ENCODE data around the gene ADAM12. TPM values are rescaled to one million over a fixed set of nuclear protein-coding genes. Genes with fewer than 3 reads are reported as not detected.

ADAM12 gene
- total RNA-seq, 1 donor from 2014 or later, result 100 TPM

DNA sequence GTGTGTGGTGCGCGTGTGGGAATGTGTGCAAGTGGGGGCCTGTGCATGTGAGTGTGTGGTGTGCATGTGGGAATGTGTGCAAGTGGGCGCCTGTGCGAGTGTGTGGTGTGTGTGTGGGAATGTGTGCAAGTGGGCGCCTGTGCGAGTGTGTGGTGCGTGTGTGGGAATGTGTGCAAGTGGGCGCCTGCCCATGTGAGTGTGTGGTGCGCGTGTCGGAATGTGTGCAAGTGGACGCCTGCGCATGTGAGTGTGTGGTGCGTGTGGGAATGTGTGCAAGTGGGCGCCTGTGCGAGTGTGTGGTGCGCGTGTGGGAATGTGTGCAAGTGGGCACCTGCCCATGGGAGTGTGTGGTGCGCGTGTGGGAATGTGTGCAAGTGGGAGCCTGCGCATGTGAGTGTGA is 259.7 kb downstream of the ADAM12 start:
- DNase-seq (ENCODE audit: low read depth) (no peak), FAIRE-seq (no peak)
- Histone ChIP-seq H3K9me3 (ENCODE audit: insufficient read depth, low read depth, low read length) (no peaks in the 10 kb centered on the region), H3K4me2 (ENCODE audit: low read length) (no peak overlapping the region), H3K27ac (ENCODE audit: low read depth, low read length) (no peak overlapping the region), H2AFZ (ENCODE audit: low read depth, low read length) (no peak overlapping the region), H3K4me1 (ENCODE audit: insufficient read depth, low read length) (peaks cover under 1% of the 10 kb centered on the region), H3K79me2 (ENCODE audit: insufficient read depth, low read length) (peaks cover 5% of the 10 kb centered on the region), H3K36me3 (ENCODE audit: insufficient read depth, low read length) (peaks cover 21% of the 10 kb centered on the region), H4K20me1 (ENCODE audit: insufficient read depth, low read length) (no peaks in the 10 kb centered on the region), H3K4me3 (ENCODE audit: insufficient read depth, low read depth, low read length) (no peak overlapping the region), H3K27me3 (ENCODE audit: insufficient read depth, low read length) (no peaks in the 10 kb centered on the region), H3K9ac (ENCODE audit: low read length) (no peak overlapping the region)
- Mint-ChIP-seq H3K4me3 (ENCODE audit: unreplicated experiment) (no peak overlapping the region), H3K4me1 (ENCODE audit: low read depth, unreplicated experiment) (peaks cover 5% of the 10 kb centered on the region), H3K36me3 (ENCODE audit: low read depth, unreplicated experiment) (peaks cover 26% of the 10 kb centered on the region), H3K27ac (ENCODE audit: unreplicated experiment) (no peak overlapping the region), H3K9me3 (ENCODE audit: unreplicated experiment) (no peaks in the 10 kb centered on the region), H3K27me3 (ENCODE audit: low read depth, unreplicated experiment) (no peaks in the 10 kb centered on the region)
- TF ChIP-seq, protein P1, sequence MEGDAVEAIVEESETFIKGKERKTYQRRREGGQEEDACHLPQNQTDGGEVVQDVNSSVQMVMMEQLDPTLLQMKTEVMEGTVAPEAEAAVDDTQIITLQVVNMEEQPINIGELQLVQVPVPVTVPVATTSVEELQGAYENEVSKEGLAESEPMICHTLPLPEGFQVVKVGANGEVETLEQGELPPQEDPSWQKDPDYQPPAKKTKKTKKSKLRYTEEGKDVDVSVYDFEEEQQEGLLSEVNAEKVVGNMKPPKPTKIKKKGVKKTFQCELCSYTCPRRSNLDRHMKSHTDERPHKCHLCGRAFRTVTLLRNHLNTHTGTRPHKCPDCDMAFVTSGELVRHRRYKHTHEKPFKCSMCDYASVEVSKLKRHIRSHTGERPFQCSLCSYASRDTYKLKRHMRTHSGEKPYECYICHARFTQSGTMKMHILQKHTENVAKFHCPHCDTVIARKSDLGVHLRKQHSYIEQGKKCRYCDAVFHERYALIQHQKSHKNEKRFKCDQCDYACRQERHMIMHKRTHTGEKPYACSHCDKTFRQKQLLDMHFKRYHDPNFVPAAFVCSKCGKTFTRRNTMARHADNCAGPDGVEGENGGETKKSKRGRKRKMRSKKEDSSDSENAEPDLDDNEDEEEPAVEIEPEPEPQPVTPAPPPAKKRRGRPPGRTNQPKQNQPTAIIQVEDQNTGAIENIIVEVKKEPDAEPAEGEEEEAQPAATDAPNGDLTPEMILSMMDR (IDR thresholded peaks at IDR 0.05; ENCODE audit: insufficient read depth, low read depth, low read length), result no peak
- no peak for TF ChIP-seq EZH2 (IDR thresholded peaks at IDR 0.05; ENCODE audit: insufficient read depth, low read length)

- no peak for FAIRE-seq
- no peak for DNase-seq (ENCODE audit: low read depth)
- no peaks in the 10 kb centered on the region for H3K27me3 Mint-ChIP-seq (ENCODE audit: low read depth, unreplicated experiment)
These were observed 260.7 kb downstream of the ADAM12 start for GRCh38 chr10:126127481-126128029.

DNA sequence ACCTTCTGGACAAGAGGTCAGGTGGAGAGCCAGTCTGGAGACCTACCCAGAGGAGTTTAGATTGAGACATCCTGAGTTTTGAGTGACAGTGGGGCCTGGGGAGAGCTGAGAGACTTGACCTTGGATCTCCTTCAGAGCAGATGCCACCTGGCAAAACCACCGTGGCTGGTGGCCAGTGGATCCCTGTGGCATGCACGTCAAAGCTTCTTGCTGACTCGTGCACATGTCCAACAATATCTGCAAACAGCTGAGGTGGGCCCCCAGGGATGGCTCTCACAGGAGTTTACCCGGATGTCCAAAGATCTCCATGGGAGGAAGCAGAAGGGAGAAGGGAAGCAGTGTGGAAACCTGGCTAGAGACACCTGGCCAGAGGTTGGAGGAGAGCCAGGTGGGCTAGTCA is 261.4 kb downstream of the ADAM12 start:
- Mint-ChIP-seq H3K27ac (ENCODE audit: unreplicated experiment) (no peak overlapping the region), H3K4me3 (ENCODE audit: unreplicated experiment) (no peak overlapping the region), H3K4me1 (ENCODE audit: low read depth, unreplicated experiment) (peaks cover 5% of the 10 kb centered on the region), H3K36me3 (ENCODE audit: low read depth, unreplicated experiment) (peaks cover 19% of the 10 kb centered on the region), H3K27me3 (ENCODE audit: low read depth, unreplicated experiment) (no peaks in the 10 kb centered on the region), H3K9me3 (ENCODE audit: unreplicated experiment) (no peaks in the 10 kb centered on the region)
- H3K79me2 ChIP-seq (ENCODE audit: insufficient read depth, low read length), result peaks cover 5% of the 10 kb centered on the region
- TF ChIP-seq, protein P1 (IDR thresholded peaks at IDR 0.05; ENCODE audit: insufficient read depth, low read depth, low read length), result no peak
- no peak for TF ChIP-seq EZH2 (IDR thresholded peaks at IDR 0.05; ENCODE audit: insufficient read depth, low read length)
- no peak overlapping the region for H3K27ac ChIP-seq (ENCODE audit: low read depth, low read length)
- no peak overlapping the region for H3K4me3 ChIP-seq (ENCODE audit: insufficient read depth, low read depth, low read length)
- no peak overlapping the region for H3K4me2 ChIP-seq (ENCODE audit: low read length)
- H2AFZ ChIP-seq (ENCODE audit: low read depth, low read length), result no peak overlapping the region
- FAIRE-seq (no peak), DNase-seq (ENCODE audit: low read depth) (no peak)
- H3K27me3 ChIP-seq (ENCODE audit: insufficient read depth, low read length), result no peaks in the 10 kb centered on the region
- H3K9ac ChIP-seq (ENCODE audit: low read length), result no peak overlapping the region
- H3K4me1 ChIP-seq (ENCODE audit: insufficient read depth, low read length), result no peaks in the 10 kb centered on the region
- H4K20me1 ChIP-seq (ENCODE audit: insufficient read depth, low read length), result no peaks in the 10 kb centered on the region
- peaks cover 15% of the 10 kb centered on the region for H3K36me3 ChIP-seq (ENCODE audit: insufficient read depth, low read length)
- no peaks in the 10 kb centered on the region for H3K9me3 ChIP-seq (ENCODE audit: insufficient read depth, low read depth, low read length)

More at GRCh38 chr10:126127481-126128029, 260.7 kb downstream of the ADAM12 start:
- H3K4me1 ChIP-seq (ENCODE audit: insufficient read depth, low read length), result no peaks in the 10 kb centered on the region
- no peaks in the 10 kb centered on the region for H3K9me3 ChIP-seq (ENCODE audit: insufficient read depth, low read depth, low read length)
- H3K79me2 ChIP-seq (ENCODE audit: insufficient read depth, low read length), result peaks cover 5% of the 10 kb centered on the region
- peaks cover 17% of the 10 kb centered on the region for H3K36me3 ChIP-seq (ENCODE audit: insufficient read depth, low read length)
- H3K9me3 Mint-ChIP-seq (ENCODE audit: unreplicated experiment), result no peaks in the 10 kb centered on the region
- no peak overlapping the region for H3K4me2 ChIP-seq (ENCODE audit: low read length)
- no peak overlapping the region for H3K27ac ChIP-seq (ENCODE audit: low read depth, low read length)
- H3K4me3 ChIP-seq (ENCODE audit: insufficient read depth, low read depth, low read length), result no peak overlapping the region
- peaks cover 5% of the 10 kb centered on the region for H3K4me1 Mint-ChIP-seq (ENCODE audit: low read depth, unreplicated experiment)
- peaks cover 19% of the 10 kb centered on the region for H3K36me3 Mint-ChIP-seq (ENCODE audit: low read depth, unreplicated experiment)
- no peak for TF ChIP-seq EZH2 (IDR thresholded peaks at IDR 0.05; ENCODE audit: insufficient read depth, low read length)
- TF ChIP-seq, protein P1 (IDR thresholded peaks at IDR 0.05; ENCODE audit: insufficient read depth, low read depth, low read length), result no peak
- H3K27ac Mint-ChIP-seq (ENCODE audit: unreplicated experiment), result no peak overlapping the region
- H2AFZ ChIP-seq (ENCODE audit: low read depth, low read length), result no peak overlapping the region
- no peaks in the 10 kb centered on the region for H4K20me1 ChIP-seq (ENCODE audit: insufficient read depth, low read length)
- H3K9ac ChIP-seq (ENCODE audit: low read length), result no peak overlapping the region
- H3K27me3 ChIP-seq (ENCODE audit: insufficient read depth, low read length), result no peaks in the 10 kb centered on the region
- H3K4me3 Mint-ChIP-seq (ENCODE audit: unreplicated experiment), result no peak overlapping the region

Data from astrocyte (in vitro differentiated cells and primary cell).